Neutrophil (primary cell): ENCODE measurements around the gene FAM9C.
"Not testable (repeated sequence)": the region's sequence is repeated elsewhere in the genome, so short reads cannot be mapped to it uniquely, and the experiment has no call there.

Experiments
- H3K27ac ChIP-seq: fragments of 200-600 bp; sonication (generic); 2 replicates; pipeline ENCODE4 v1.5.1; 2016; ENCODE audit warnings: mild to moderate bottlenecking, moderate library complexity
- H3K27me3 ChIP-seq: fragments of 200-600 bp; sonication (generic); 2 replicates; pipeline ENCODE4 v1.6.0; 2016; ENCODE audit warnings: mild to moderate bottlenecking
- H3K36me3 ChIP-seq: fragments of 200-600 bp; sonication (generic); 2 replicates; pipeline ENCODE4 v1.5.1; 2017
- H3K4me1 ChIP-seq, 2 experiments: fragments of 200-600 bp in 1 of 2; sonication (generic) in 1 of 2; 1 replicate in 1 of 2; 2 replicates in 1 of 2; pipeline versions ENCODE4 v1.5.1 to v1.6.1; 2013 to 2016; ENCODE audit warnings: low read depth in 1 of 2, low read length in 1 of 2, mild to moderate bottlenecking in 1 of 2, moderate library complexity in 1 of 2; ENCODE audit not compliant: control insufficient read depth in 1 of 2, insufficient read depth in 1 of 2
- H3K4me3 ChIP-seq, 2 experiments: fragments of 200-600 bp in 1 of 2; sonication (generic) in 1 of 2; 1 replicate in 1 of 2; 2 replicates in 1 of 2; pipeline ENCODE4 v1.5.1; 2013 to 2016; ENCODE audit warnings: low read depth in 1 of 2, low read length in 1 of 2, mild to moderate bottlenecking in 1 of 2, moderate library complexity in 1 of 2
- H3K9me3 ChIP-seq: fragments of 200-600 bp; sonication (generic); 2 replicates; pipeline ENCODE4 v1.5.1; 2016
- CTCF ChIP-seq: fragments of 200-600 bp; sonication (generic); IDR thresholded peaks from 2 replicates; pipeline ENCODE4 v1.5.1; 2016; ENCODE audit warnings: antibody characterized with exemption

FAM9C gene

GRCh38 chrX:13090027-13090338 is 45.6 kb upstream of the FAM9C start:
- H3K27me3 ChIP-seq: no peaks in the 10 kb centered on the region
- H3K4me3 ChIP-seq: peak overlapping the region; percentile 48 to 53
- H3K36me3 ChIP-seq: no peaks in the 10 kb centered on the region
- peak overlapping the region; percentile 100 for H3K27ac ChIP-seq
- no peaks in the 10 kb centered on the region for H3K9me3 ChIP-seq
- H3K4me1 ChIP-seq: peaks cover 86 to 90% of the 10 kb centered on the region in 2 experiments
- TF ChIP-seq CTCF: no peak

GRCh38 chrX:13088156-13088487 is 43.7 kb upstream of the FAM9C start:
- TF ChIP-seq CTCF: no peak
- no peaks in the 10 kb centered on the region for H3K36me3 ChIP-seq
- no peaks in the 10 kb centered on the region for H3K27me3 ChIP-seq
- no peaks in the 10 kb centered on the region for H3K9me3 ChIP-seq
- peak overlapping the region; percentile 100 for H3K27ac ChIP-seq
- H3K4me3 ChIP-seq: peak overlapping the region; percentile 48 to 52
- peaks cover 95 to 100% of the 10 kb centered on the region in 2 experiments for H3K4me1 ChIP-seq

- TF ChIP-seq CTCF: no peak
- no peaks in the 10 kb centered on the region for H3K36me3 ChIP-seq
- H3K9me3 ChIP-seq: no peaks in the 10 kb centered on the region
- no peaks in the 10 kb centered on the region for H3K27me3 ChIP-seq
- H3K4me3 ChIP-seq: peak overlapping the region; percentile 52 to 56
- peaks cover 95 to 100% of the 10 kb centered on the region in 2 experiments for H3K4me1 ChIP-seq
- H3K27ac ChIP-seq: peak overlapping the region; percentile 100
Observed at GRCh38 chrX:13087322-13088155, 43.1 kb upstream of the FAM9C start.

- H3K4me3 ChIP-seq: peak overlapping the region; percentile 52 to 56
- H3K36me3 ChIP-seq, H3K27me3 ChIP-seq, H3K9me3 ChIP-seq: not testable (repeated sequence)
- H3K27ac ChIP-seq: peak overlapping the region; percentile 100
- H3K4me1 ChIP-seq: peaks cover 95 to 100% of the 10 kb centered on the region in 2 experiments
Observed at GRCh38 chrX:13086793-13087321, 42.4 kb upstream of the FAM9C start.

GRCh38 chrX:13086076-13086475 is 41.7 kb upstream of the FAM9C start:
- H3K36me3 ChIP-seq: no peaks in the 10 kb centered on the region
- no peaks in the 10 kb centered on the region for H3K9me3 ChIP-seq
- no peaks in the 10 kb centered on the region for H3K27me3 ChIP-seq
- no peak for TF ChIP-seq CTCF
- peak overlapping the region; percentile 100 for H3K27ac ChIP-seq
- peak overlapping the region; percentile 52 to 56 for H3K4me3 ChIP-seq
- H3K4me1 ChIP-seq: peaks cover 93 to 100% of the 10 kb centered on the region in 2 experiments

- no peaks in the 10 kb centered on the region for H3K9me3 ChIP-seq
- peak overlapping the region; percentile 100 for H3K27ac ChIP-seq
- no peaks in the 10 kb centered on the region for H3K27me3 ChIP-seq
- H3K4me3 ChIP-seq: peak overlapping the region; percentile 52 to 56
- no peaks in the 10 kb centered on the region for H3K36me3 ChIP-seq
- TF ChIP-seq CTCF: no peak
- H3K4me1 ChIP-seq: peaks cover 94 to 100% of the 10 kb centered on the region in 2 experiments
Observed at GRCh38 chrX:13085526-13085925, 41.1 kb upstream of the FAM9C start.
